Heart right ventricle (tissue), 16 donors: Measurements from ENCODE around the gene GRIP2. TPM values are rescaled to one million over a fixed set of nuclear protein-coding genes. Genes with fewer than 3 reads are reported as not detected.

ENCODE experiments used
- ATAC-seq, 8 donors: fragments of 200-7000 bp; cut with Tn5 transposase; one replicate each; pipeline ENCODE4 v1.9.1; 2020; ENCODE audit warnings: mild to moderate bottlenecking in 8 of 8, moderate library complexity in 8 of 8, moderate number of reproducible peaks in 1 of 8
- DNase-seq, 2 donors: peaks; one replicate each; pipeline ENCODE4 v3.0.0-alpha.2; 2020
- H3K27ac ChIP-seq, 10 donors: fragments of 200-600 bp; sonication (generic) in 2 of 10; one replicate each; pipeline versions ENCODE4 v1.5.0 to v1.8.0; 2020 to 2022; ENCODE audit warnings: mild to moderate bottlenecking in 3 of 10
- H3K27me3 ChIP-seq, 7 donors: fragments of 200-600 bp; one replicate each; pipeline ENCODE4 v1.8.0; 2021 to 2022; ENCODE audit warnings: mild to moderate bottlenecking in 2 of 7
- H3K36me3 ChIP-seq, 9 donors: fragments of 200-600 bp; sonication (generic) in 1 of 9; one replicate each; pipeline versions ENCODE4 v1.5.0 to v1.8.0; 2020 to 2022; ENCODE audit warnings: mild to moderate bottlenecking in 2 of 9
- H3K4me1 ChIP-seq, 9 donors: fragments of 200-600 bp; sonication (generic) in 1 of 9; one replicate each; pipeline versions ENCODE4 v1.5.0 to v1.8.0; 2020 to 2022; ENCODE audit warnings: mild to moderate bottlenecking in 4 of 9
- H3K4me3 ChIP-seq, 10 donors: fragments of 200-600 bp; sonication (generic) in 2 of 10; one replicate each; pipeline versions ENCODE4 v1.5.0 to v1.8.0; 2020 to 2022; ENCODE audit warnings: mild to moderate bottlenecking in 7 of 10, moderate library complexity in 2 of 10
- H3K9me3 ChIP-seq, 11 donors: fragments of 200-600 bp in 10 of 11; sonication (generic) in 2 of 11; one replicate each; pipeline versions ENCODE4 v1.5.0 to v1.8.0; 2013 to 2022; ENCODE audit warnings: mild to moderate bottlenecking in 2 of 11, control low read depth in 1 of 11, moderate library complexity in 1 of 11
- CTCF ChIP-seq, 9 donors: fragments of 200-600 bp; sonication (generic) in 2 of 9; IDR thresholded peaks; one replicate each; pipeline versions ENCODE4 v1.5.0 to v1.8.0; 2021 to 2022; ENCODE audit warnings: antibody characterized with exemption in 9 of 9, mild to moderate bottlenecking in 5 of 9, moderate library complexity in 1 of 9
- WGBS, 2 donors: extraction: QIAGEN DNeasy Blood & Tissue Kit; methylation state at CpG; one replicate each; pipeline ENCODE4 v1.1.7; 2013; ENCODE audit warnings: inconsistent platforms in 1 of 2; 5-methylcytosine and 5-hydroxymethylcytosine counted together
- intact Hi-C, 10 donors: fragments of 100-400 bp; cut with DNase I; formaldehyde crosslinking; loops; one replicate each; pipeline versions ENCODE4 v1.11.1 to v1.14.2; 2022
- polyA plus RNA-seq, 2 donors: library from polyadenylated mRNA; stranded (reverse); fragments of 200-250 nt; gene quantifications; one replicate each; pipeline ENCODE4 v1.2.3, GENCODE V29; 2013
- total RNA-seq, 10 donors: library from RNA; stranded (reverse); fragmentation: NEBNext Ultra II Directional in 3 of 10; extraction: Animal tissue kit (Norgen Biotek cat#: 25700) in 3 of 10; gene quantifications; one replicate each; pipeline versions ENCODE4 v1.2.1 to v1.2.4, GENCODE V29; 2021 to 2023
- donor health status: Arrhythmogenic right ventricular cardiomyopathy.
- donor health status: ischemic (EF 13 %, LVEDD 7.1; RV severe dilation, severe dysfunction).
- donor health status: healthy with polysubstance abuse.
- donor health status: DM: no; HTN: yes; CAD: no.
- donor health status: DM: no; HTN: no; CAD: no.
- donor health status: ischemic (EF 25% LVEDD 6.9; RV normal size, moderate dysfunction).
- donor health status: ischemic (EF 25% LVEDD 5.7; RV mildly dilated, moderate dysfunction).
- donor health status: healthy.
- donor health status: DM: yes; HTN: yes; CAD: no.
- donor health status: Ischemic cardiomyopathy.
- donor health status: ischemic (EF 35%, LVEDD 5.7; RV mildly dilated, moderate dysfunction).
- donor health status: nonischemic (EF 11% LVEDD 7.7; RV severe dilation, severe dysfunction).
- donor health status: DM: yes; HTN: yes; CAD: no.
- donor health status: PGD.
- donor health status: ischemic (EF 29% LVEDD 5.4; RV normal size, mild dysfunction).
- donor health status: nonischemic (EF 23%, LVEDD 6.1; RV moderate dilation, normal function).

Gene GRIP2
- total and polyA plus RNA-seq, 12 donors, result 7.4 to 70.1 (median 39.4) TPM

GRCh38 chr3:14547693-14548092 is 7.6 kb upstream of the GRIP2 start:
- Histone ChIP-seq H3K36me3 (no peaks in the 10 kb centered on the region), H3K4me3 (no peak overlapping the region), H3K27ac (peak overlapping the region in 2 of 10 donors; percentile 12 to 44), H3K27me3 (peaks cover 0 to 7% (median 0%) of the 10 kb centered on the region in 7 donors), H3K4me1 (peaks cover 0 to 41% (median 14%) of the 10 kb centered on the region in 9 donors), H3K9me3 (no peaks in the 10 kb centered on the region)
- DNase-seq, result peak in 1 of 2 donors; percentile 2
- peak in 4 of 8 donors; percentile 1 to 17 (median 6) for ATAC-seq
- WGBS, 2 donors, result 76 to 95% methylated on average over 2 of the region's 2 CpGs
- TF ChIP-seq CTCF (IDR thresholded peaks at IDR 0.05), result no peak
- intact Hi-C loops, result loop anchor here (1.0 to 10.0 kb wide), 6 partner anchors 35 to 287 kb away; no protein-coding TSS in a partner anchor

DNA sequence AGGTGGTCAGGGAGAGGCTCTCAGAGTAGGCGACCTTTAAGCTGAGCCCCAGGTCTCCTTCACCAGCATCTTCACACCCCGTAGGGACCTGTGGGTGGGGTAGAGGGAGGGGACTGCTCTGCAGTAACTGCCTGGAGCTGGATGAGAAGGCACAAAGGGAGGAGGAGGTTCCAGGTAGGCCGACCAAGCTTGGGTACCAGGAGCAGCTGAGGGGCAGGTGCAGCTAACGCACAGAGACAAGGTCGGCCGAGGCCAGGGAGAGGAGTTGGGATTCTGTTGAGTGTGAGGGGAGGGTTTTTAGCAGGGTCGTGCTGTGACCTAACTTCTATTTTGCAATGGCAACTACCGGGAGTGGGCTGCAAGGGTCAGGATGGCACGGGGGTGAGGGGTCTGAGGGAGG is 5.9 kb upstream of the GRIP2 start:
- Histone ChIP-seq H3K36me3 (no peaks in the 10 kb centered on the region), H3K27me3 (peaks cover 0 to 7% (median 0%) of the 10 kb centered on the region in 7 donors), H3K4me1 (peaks cover 0 to 39% (median 14%) of the 10 kb centered on the region in 9 donors), H3K4me3 (no peak overlapping the region), H3K9me3 (no peaks in the 10 kb centered on the region), H3K27ac (no peak overlapping the region)
- ATAC-seq (no peak), DNase-seq (peak in 1 of 2 donors; percentile 2)
- WGBS, 2 donors, result 81 to 85% methylated on average over 9 of the region's 9 CpGs
- intact Hi-C loops, result loop anchor here in 5 of 10 donors (5.0 to 10.0 kb wide), 3 partner anchors 34 to 284 kb away; no protein-coding TSS in a partner anchor
- no peak for TF ChIP-seq CTCF (IDR thresholded peaks at IDR 0.05)

DNA sequence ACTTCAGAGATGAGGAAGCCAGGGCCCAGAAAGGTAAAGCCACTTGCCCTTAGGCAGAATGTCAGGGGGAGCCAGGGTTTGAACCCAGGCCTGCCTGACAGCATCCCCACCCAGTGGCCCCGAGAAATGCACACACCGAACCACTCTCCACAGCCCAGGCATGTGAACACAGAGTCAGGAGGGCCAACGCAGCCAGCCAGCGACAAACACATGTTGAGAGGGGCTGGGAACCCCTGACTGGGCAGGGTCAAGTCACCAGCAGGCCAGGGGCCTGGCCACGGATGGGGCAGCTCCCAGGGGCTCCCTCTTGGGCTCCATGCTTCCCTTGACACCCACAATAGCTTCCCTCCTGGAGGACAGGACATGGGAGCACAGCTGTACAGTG is 5.1 kb upstream of the GRIP2 start:
- WGBS, 2 donors, result 88% methylated on average over 5 of the region's 5 CpGs
- peaks cover 2 to 41% (median 22%) of the 10 kb centered on the region in 9 donors for H3K4me1 ChIP-seq
- no peak for ATAC-seq
- H3K27me3 ChIP-seq, result peaks cover 0 to under 1% (median 0%) of the 10 kb centered on the region in 7 donors
- H3K9me3 ChIP-seq, result no peaks in the 10 kb centered on the region
- no peaks in the 10 kb centered on the region for H3K36me3 ChIP-seq
- no peak for DNase-seq
- H3K27ac ChIP-seq, result no peak overlapping the region
- TF ChIP-seq CTCF (IDR thresholded peaks at IDR 0.05), result no peak
- intact Hi-C loops, result loop anchor here in 5 of 10 donors (5.0 to 10.0 kb wide), 3 partner anchors 33 to 283 kb away; no protein-coding TSS in a partner anchor
- no peak overlapping the region for H3K4me3 ChIP-seq

- H3K4me1 ChIP-seq, result peaks cover 2 to 41% (median 22%) of the 10 kb centered on the region in 9 donors
- no peak for TF ChIP-seq CTCF (IDR thresholded peaks at IDR 0.05)
- no peaks in the 10 kb centered on the region for H3K27me3 ChIP-seq
- DNase-seq, result no peak
- no peak overlapping the region for H3K27ac ChIP-seq
- no peaks in the 10 kb centered on the region for H3K9me3 ChIP-seq
- no peaks in the 10 kb centered on the region for H3K36me3 ChIP-seq
- 93 to 94% methylated on average over 20 of the region's 20 CpGs for WGBS, 2 donors
- ATAC-seq, result no peak
- intact Hi-C loops, result loop anchor here in 5 of 10 donors (5.0 to 10.0 kb wide), 3 partner anchors 32 to 282 kb away; no protein-coding TSS in a partner anchor
- no peak overlapping the region for H3K4me3 ChIP-seq
Observed at GRCh38 chr3:14544282-14545250, 4.4 kb upstream of the GRIP2 start.
